ENCODE data around the gene DNAH10. TPM values are rescaled to one million over a fixed set of nuclear protein-coding genes. Genes with fewer than 3 reads are reported as not detected.

The DNAH10 gene
- total RNA-seq, 1 donor from 2014 or later, result 0.04 TPM

- DNase-seq (ENCODE audit: low read depth), result no peak
- Histone ChIP-seq H3K4me3 (ENCODE audit: low read depth, low read length) (no peak overlapping the region), H3K27me3 (ENCODE audit: control insufficient read depth, insufficient read depth, low read length) (no peaks in the 10 kb centered on the region), H3K36me3 (ENCODE audit: control insufficient read depth, insufficient read depth, low read length) (no peaks in the 10 kb centered on the region)
- TF ChIP-seq, protein P1, sequence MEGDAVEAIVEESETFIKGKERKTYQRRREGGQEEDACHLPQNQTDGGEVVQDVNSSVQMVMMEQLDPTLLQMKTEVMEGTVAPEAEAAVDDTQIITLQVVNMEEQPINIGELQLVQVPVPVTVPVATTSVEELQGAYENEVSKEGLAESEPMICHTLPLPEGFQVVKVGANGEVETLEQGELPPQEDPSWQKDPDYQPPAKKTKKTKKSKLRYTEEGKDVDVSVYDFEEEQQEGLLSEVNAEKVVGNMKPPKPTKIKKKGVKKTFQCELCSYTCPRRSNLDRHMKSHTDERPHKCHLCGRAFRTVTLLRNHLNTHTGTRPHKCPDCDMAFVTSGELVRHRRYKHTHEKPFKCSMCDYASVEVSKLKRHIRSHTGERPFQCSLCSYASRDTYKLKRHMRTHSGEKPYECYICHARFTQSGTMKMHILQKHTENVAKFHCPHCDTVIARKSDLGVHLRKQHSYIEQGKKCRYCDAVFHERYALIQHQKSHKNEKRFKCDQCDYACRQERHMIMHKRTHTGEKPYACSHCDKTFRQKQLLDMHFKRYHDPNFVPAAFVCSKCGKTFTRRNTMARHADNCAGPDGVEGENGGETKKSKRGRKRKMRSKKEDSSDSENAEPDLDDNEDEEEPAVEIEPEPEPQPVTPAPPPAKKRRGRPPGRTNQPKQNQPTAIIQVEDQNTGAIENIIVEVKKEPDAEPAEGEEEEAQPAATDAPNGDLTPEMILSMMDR (IDR thresholded peaks at IDR 0.05; ENCODE audit: insufficient read depth, low read length, poor library complexity, severe bottlenecking), result no peak
These were observed 92.1 kb downstream of the DNAH10 start for GRCh38 chr12:123854232-123854631.

DNA sequence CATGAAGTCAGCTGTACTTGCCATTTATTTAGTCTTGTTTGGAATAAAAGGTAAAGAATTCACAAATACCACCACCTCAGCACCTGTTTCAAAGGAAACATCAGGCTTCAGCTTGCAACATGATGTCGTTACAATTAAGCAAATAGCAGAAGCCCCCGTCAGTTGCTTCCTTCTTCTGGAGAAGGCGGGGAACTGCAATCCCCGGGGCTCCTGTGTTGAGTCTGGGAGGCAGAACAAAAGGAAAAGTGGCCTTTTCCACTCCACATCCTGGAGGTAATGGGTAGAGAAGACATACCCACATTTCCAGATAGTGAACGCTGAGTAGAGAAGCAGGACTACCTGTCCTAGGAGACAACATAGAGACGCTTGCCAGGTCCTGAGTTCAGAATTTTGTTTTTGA lies 92.8 kb downstream of the DNAH10 start:
- no peak overlapping the region for H3K4me3 ChIP-seq (ENCODE audit: low read depth, low read length)
- TF ChIP-seq, protein P1 (IDR thresholded peaks at IDR 0.05; ENCODE audit: insufficient read depth, low read length, poor library complexity, severe bottlenecking), result no peak
- H3K27me3 ChIP-seq (ENCODE audit: control insufficient read depth, insufficient read depth, low read length), result no peaks in the 10 kb centered on the region
- no peak for DNase-seq (ENCODE audit: low read depth)
- no peaks in the 10 kb centered on the region for H3K36me3 ChIP-seq (ENCODE audit: control insufficient read depth, insufficient read depth, low read length)

DNA sequence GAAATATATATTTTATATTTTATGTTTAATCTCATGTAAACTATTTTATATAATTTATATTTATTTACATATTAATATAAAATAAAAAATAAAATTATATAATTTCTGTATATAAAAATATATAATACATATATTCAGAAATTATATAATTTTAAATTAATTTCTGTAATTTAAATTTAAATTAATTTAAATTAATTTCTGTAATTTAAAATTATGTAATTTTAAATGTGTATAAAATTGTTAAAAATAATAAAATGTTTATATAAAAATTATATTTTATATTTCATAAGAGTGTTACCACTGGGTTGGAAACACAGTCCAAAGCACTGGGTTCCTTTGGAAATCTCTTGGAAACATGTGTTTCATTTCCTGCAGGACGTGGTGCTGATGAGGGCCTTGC lies 94.6 kb downstream of the DNAH10 start:
- TF ChIP-seq, protein P1 (IDR thresholded peaks at IDR 0.05; ENCODE audit: insufficient read depth, low read length, poor library complexity, severe bottlenecking), result no peak
- DNase-seq (ENCODE audit: low read depth), result no peak
- Histone ChIP-seq H3K36me3 (ENCODE audit: control insufficient read depth, insufficient read depth, low read length) (no peaks in the 10 kb centered on the region), H3K27me3 (ENCODE audit: control insufficient read depth, insufficient read depth, low read length) (no peaks in the 10 kb centered on the region), H3K4me3 (ENCODE audit: low read depth, low read length) (no peak overlapping the region)

GRCh38 chr12:123858176-123858575 lies 96.1 kb downstream of the DNAH10 start:
- H3K27me3 ChIP-seq (ENCODE audit: control insufficient read depth, insufficient read depth, low read length), result no peaks in the 10 kb centered on the region
- TF ChIP-seq, protein P1 (IDR thresholded peaks at IDR 0.05; ENCODE audit: insufficient read depth, low read length, poor library complexity, severe bottlenecking), result no peak
- DNase-seq (ENCODE audit: low read depth), result no peak
- no peaks in the 10 kb centered on the region for H3K36me3 ChIP-seq (ENCODE audit: control insufficient read depth, insufficient read depth, low read length)
- no peak overlapping the region for H3K4me3 ChIP-seq (ENCODE audit: low read depth, low read length)

GRCh38 chr12:123859035-123859434 lies 96.9 kb downstream of the DNAH10 start:
- Histone ChIP-seq H3K36me3 (ENCODE audit: control insufficient read depth, insufficient read depth, low read length) (no peaks in the 10 kb centered on the region), H3K4me3 (ENCODE audit: low read depth, low read length) (no peak overlapping the region), H3K27me3 (ENCODE audit: control insufficient read depth, insufficient read depth, low read length) (no peaks in the 10 kb centered on the region)
- TF ChIP-seq, protein P1 (IDR thresholded peaks at IDR 0.05; ENCODE audit: insufficient read depth, low read length, poor library complexity, severe bottlenecking), result no peak
- no peak for DNase-seq (ENCODE audit: low read depth)

- Histone ChIP-seq H3K36me3 (ENCODE audit: control insufficient read depth, insufficient read depth, low read length) (no peaks in the 10 kb centered on the region), H3K4me3 (ENCODE audit: low read depth, low read length) (no peak overlapping the region), H3K27me3 (ENCODE audit: control insufficient read depth, insufficient read depth, low read length) (no peaks in the 10 kb centered on the region)
- TF ChIP-seq, protein P1 (IDR thresholded peaks at IDR 0.05; ENCODE audit: insufficient read depth, low read length, poor library complexity, severe bottlenecking), result no peak
- DNase-seq (ENCODE audit: low read depth), result no peak
These were observed 98.3 kb downstream of the DNAH10 start for GRCh38 chr12:123860377-123860776.

Data from kidney epithelial cell (primary cell).